ENCODE results near the gene ZNF714. TPM values are rescaled to one million over a fixed set of nuclear protein-coding genes. Genes with fewer than 3 reads are reported as not detected.

Gene ZNF714
- total and polyA plus RNA-seq, 2 of the 8 experiments (the other 6 are each of a cell fraction or from before 2014, with no cell fraction given) = 16.4 to 74.2 TPM

DNA sequence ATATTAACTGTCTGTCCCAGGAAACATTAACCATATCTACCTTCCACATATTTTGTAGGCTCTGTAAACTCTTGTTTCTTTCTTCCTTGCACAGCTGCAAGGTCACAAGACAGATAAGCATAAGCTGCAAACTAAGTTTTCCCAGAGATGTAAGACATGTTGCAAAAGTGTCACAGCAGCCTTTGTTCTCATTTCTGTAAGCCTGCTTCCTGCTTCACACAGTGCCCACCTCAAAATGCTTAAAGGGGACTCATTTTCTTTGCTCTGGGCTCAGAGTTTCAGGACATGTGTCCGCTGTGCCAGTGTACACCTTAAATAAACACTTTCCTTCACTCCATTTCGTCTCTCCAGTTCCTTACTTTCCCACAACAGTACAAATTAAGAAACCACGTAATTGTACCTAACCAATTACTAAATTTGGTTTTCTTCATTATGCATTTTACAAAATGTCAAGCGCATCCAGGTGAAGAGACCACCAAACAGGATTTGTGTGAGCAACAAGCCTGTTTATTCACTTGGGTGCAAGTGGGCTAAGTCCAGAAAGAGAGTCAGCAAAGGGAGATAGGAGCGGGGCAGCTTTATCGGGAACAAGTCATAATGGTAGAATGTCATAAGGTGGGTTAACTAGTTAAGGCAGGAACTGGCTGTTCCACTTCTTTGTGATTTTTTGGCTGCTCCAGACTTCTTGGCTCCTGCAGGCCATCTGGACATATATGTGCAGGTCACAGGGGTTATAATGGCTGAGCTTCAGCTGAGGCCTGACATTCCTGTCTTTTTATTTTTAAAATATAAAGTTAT lies 47.1 kb downstream of the ZNF714 start (continued):
- TF ChIP-seq SIN3A (conservative IDR thresholded peaks at IDR 0.05 in 1 of 2, IDR thresholded peaks at IDR 0.05 in 1 of 2; ENCODE audit: low read depth in 1 of 2, low read length in 2 of 2) (no peak), EGR1 (IDR thresholded peaks at IDR 0.05; ENCODE audit: borderline replicate concordance, low read depth, low read length) (no peak), BRCA1 (IDR thresholded peaks at IDR 0.05; ENCODE audit: low read depth, low read length) (no peak), SP1 (IDR thresholded peaks at IDR 0.05; ENCODE audit: low read depth, low read length) (no peak)
